ENCODE results near the gene INO80E. TPM values are rescaled to one million over a fixed set of nuclear protein-coding genes. Genes with fewer than 3 reads are reported as not detected.

INO80E gene
- polyA plus RNA-seq, 3 donors from 2014 or later, result 7.4 to 7.9 (median 7.7) TPM

GRCh38 chr16:30003670-30004423 lies 7.8 kb downstream of the INO80E start:
- Mint-ChIP-seq H3K9me3 (peaks cover 0 to 1% (median 0%) of the 10 kb centered on the region in 6 donors), H3K4me3 (no peak overlapping the region), H3K4me1 (peaks cover 0 to 4% of the 10 kb centered on the region in 2 donors), H3K27me3 (ENCODE audit: low read depth in 3 of 3) (peaks cover 3 to 4% (median 4%) of the 10 kb centered on the region in 3 donors), H3K27ac (peak overlapping the region in 1 of 6 donors; percentile 32), H3K36me3 (peaks cover 0 to 12% (median 0%) of the 10 kb centered on the region in 3 donors)
- no peak for DNase-seq

- Mint-ChIP-seq H3K27ac (no peak overlapping the region), H3K4me1 (peaks cover 0 to 4% of the 10 kb centered on the region in 2 donors), H3K9me3 (peaks cover 0 to 1% (median 0%) of the 10 kb centered on the region in 6 donors), H3K27me3 (ENCODE audit: low read depth in 3 of 3) (peaks cover 3 to 5% (median 4%) of the 10 kb centered on the region in 3 donors), H3K4me3 (no peak overlapping the region), H3K36me3 (peaks cover 0 to 11% (median 0%) of the 10 kb centered on the region in 3 donors)
- no peak for DNase-seq
Observed at GRCh38 chr16:30004424-30004776, 8.4 kb downstream of the INO80E start.

GRCh38 chr16:30004811-30005242 lies 8.8 kb downstream of the INO80E start:
- Mint-ChIP-seq H3K27me3 (ENCODE audit: low read depth in 3 of 3) (peaks cover 3 to 8% (median 4%) of the 10 kb centered on the region in 3 donors), H3K4me3 (no peak overlapping the region), H3K27ac (no peak overlapping the region), H3K4me1 (peaks cover 0 to 3% of the 10 kb centered on the region in 2 donors), H3K36me3 (peaks cover 0 to 8% (median 0%) of the 10 kb centered on the region in 3 donors), H3K9me3 (peaks cover 0 to 1% (median 0%) of the 10 kb centered on the region in 6 donors)
- DNase-seq, result no peak

- H3K4me3 Mint-ChIP-seq, result no peak overlapping the region
- H3K36me3 Mint-ChIP-seq, result peaks cover 0 to 8% (median 0%) of the 10 kb centered on the region in 3 donors
- H3K9me3 Mint-ChIP-seq, result peaks cover 0 to 1% (median 0%) of the 10 kb centered on the region in 6 donors
- no peak overlapping the region for H3K27ac Mint-ChIP-seq
- DNase-seq, result peak; percentile 33 to 53 (median 35)
- H3K4me1 Mint-ChIP-seq, result peaks cover 0 to 3% of the 10 kb centered on the region in 2 donors
- peaks cover 7 to 8% (median 7%) of the 10 kb centered on the region in 3 donors for H3K27me3 Mint-ChIP-seq (ENCODE audit: low read depth in 3 of 3)
Observed at GRCh38 chr16:30005341-30006094, 9.5 kb downstream of the INO80E start.

GRCh38 chr16:30006095-30006473 lies 10.0 kb downstream of the INO80E start:
- Mint-ChIP-seq H3K4me1 (peaks cover 0 to 3% of the 10 kb centered on the region in 2 donors), H3K36me3 (peaks cover 0 to 8% (median 0%) of the 10 kb centered on the region in 3 donors), H3K9me3 (peaks cover 0 to 1% (median 0%) of the 10 kb centered on the region in 6 donors), H3K27ac (no peak overlapping the region), H3K4me3 (no peak overlapping the region), H3K27me3 (ENCODE audit: low read depth in 3 of 3) (peaks cover 8% of the 10 kb centered on the region in 3 donors)
- DNase-seq, result no peak

GRCh38 chr16:30006659-30007377 lies 10.8 kb downstream of the INO80E start:
- H3K9me3 Mint-ChIP-seq, result peaks cover 0 to 1% (median 0%) of the 10 kb centered on the region in 6 donors
- H3K27me3 Mint-ChIP-seq (ENCODE audit: low read depth in 3 of 3), result peaks cover 8 to 10% (median 10%) of the 10 kb centered on the region in 3 donors
- H3K4me1 Mint-ChIP-seq, result peaks cover 1 to 3% of the 10 kb centered on the region in 2 donors
- H3K36me3 Mint-ChIP-seq, result peaks cover 0 to 8% (median 0%) of the 10 kb centered on the region in 3 donors
- no peak overlapping the region for H3K4me3 Mint-ChIP-seq
- DNase-seq, result no peak
- H3K27ac Mint-ChIP-seq, result no peak overlapping the region

GRCh38 chr16:30007378-30007895 lies 11.4 kb downstream of the INO80E start:
- peaks cover 5% of the 10 kb centered on the region in 2 donors for H3K4me1 Mint-ChIP-seq
- H3K27ac Mint-ChIP-seq, result no peak overlapping the region
- H3K36me3 Mint-ChIP-seq, result peaks cover 0 to 2% (median 0%) of the 10 kb centered on the region in 3 donors
- no peak overlapping the region for H3K4me3 Mint-ChIP-seq
- H3K9me3 Mint-ChIP-seq, result peaks cover 0 to 3% (median 0%) of the 10 kb centered on the region in 6 donors
- peaks cover 10 to 15% (median 10%) of the 10 kb centered on the region in 3 donors for H3K27me3 Mint-ChIP-seq (ENCODE audit: low read depth in 3 of 3)
- no peak for DNase-seq

- Mint-ChIP-seq H3K9me3 (peaks cover 0 to 2% (median 0%) of the 10 kb centered on the region in 6 donors), H3K36me3 (no peaks in the 10 kb centered on the region), H3K4me1 (peaks cover 2 to 5% of the 10 kb centered on the region in 2 donors), H3K27me3 (ENCODE audit: low read depth in 3 of 3) (peaks cover 10 to 18% (median 14%) of the 10 kb centered on the region in 3 donors), H3K4me3 (peak overlapping the region in 3 of 5 donors; percentile 18 to 48 (median 24)), H3K27ac (no peak overlapping the region)
- no peak for DNase-seq
Observed at GRCh38 chr16:30009085-30009862, 13.2 kb downstream of the INO80E start.

GRCh38 chr16:30009990-30010843 lies 14.2 kb downstream of the INO80E start:
- no peak for DNase-seq

GRCh38 chr16:30010844-30011713 lies 15.0 kb downstream of the INO80E start, which contains the start of gene DOC2A:
TSS of gene DOC2A (minus strand) at chr16:30011027. CDS start at chr16:30010222, 805 bp downstream.
- Mint-ChIP-seq H3K27me3 (ENCODE audit: low read depth in 3 of 3) (peaks cover 10 to 18% (median 14%) of the 10 kb centered on the region in 3 donors), H3K4me1 (peaks cover 2 to 5% of the 10 kb centered on the region in 2 donors), H3K9me3 (peaks cover 0 to 2% (median 0%) of the 10 kb centered on the region in 6 donors), H3K36me3 (no peaks in the 10 kb centered on the region), H3K4me3 (peak within 1 kb of the TSS in 4 of 5 donors; percentile 58 to 84 (median 70)), H3K27ac (peak within 1 kb of the TSS in 1 of 6 donors; percentile 50)
- no peak for DNase-seq

More at GRCh38 chr16:30009990-30010843, 14.2 kb downstream of the INO80E start:
- H3K27ac Mint-ChIP-seq, result peak overlapping the region in 1 of 6 donors; percentile 50
- peaks cover 10 to 18% (median 14%) of the 10 kb centered on the region in 3 donors for H3K27me3 Mint-ChIP-seq (ENCODE audit: low read depth in 3 of 3)
- peak overlapping the region in 4 of 5 donors; percentile 36 to 66 (median 41) for H3K4me3 Mint-ChIP-seq
- H3K9me3 Mint-ChIP-seq, result peaks cover 0 to 2% (median 0%) of the 10 kb centered on the region in 6 donors
- no peaks in the 10 kb centered on the region for H3K36me3 Mint-ChIP-seq
- peaks cover 2 to 5% of the 10 kb centered on the region in 2 donors for H3K4me1 Mint-ChIP-seq

All from immature natural killer cell (primary cell).